NT2/D1 (cell line): ENCODE data around the gene TAPBPL.

Experiments
- SUZ12 ChIP-seq: IDR thresholded peaks from 2 replicates; pipeline ENCODE4 v1.6.1; 2011; ENCODE audit not compliant: insufficient read length, insufficient read depth; ENCODE audit errors: extremely low read depth
- YY1 ChIP-seq: IDR thresholded peaks from 2 replicates; pipeline ENCODE4 v1.6.1; 2011; ENCODE audit not compliant: insufficient read length, insufficient read depth
- ZNF274 ChIP-seq: IDR thresholded peaks from 2 replicates; pipeline ENCODE4 v1.6.1; 2011; ENCODE audit warnings: mild to moderate bottlenecking, low read depth, low read length

DNA sequence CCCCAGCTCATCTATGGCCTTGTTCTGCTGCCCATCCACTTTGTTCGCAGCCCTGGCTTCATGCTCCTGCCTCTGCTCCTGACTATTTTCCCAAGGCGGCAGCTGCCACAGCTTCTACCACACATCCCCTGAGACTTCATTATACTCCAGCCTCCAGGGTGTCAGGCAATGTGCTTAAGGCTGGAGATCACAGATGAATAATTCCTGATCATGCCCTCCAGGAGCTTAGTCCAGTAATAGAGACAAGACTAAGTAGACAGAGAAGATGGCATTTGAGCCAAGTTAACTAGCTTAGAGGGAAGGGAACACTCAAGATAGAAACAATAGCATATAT, 7.1 kb downstream of the TAPBPL start:
- TF ChIP-seq YY1 (no peak), SUZ12 (no peak), ZNF274 (no peak)
